Urinary bladder (tissue), 4 donors: ENCODE data around the gene TIGD1. TPM values are rescaled to one million over a fixed set of nuclear protein-coding genes. Genes with fewer than 3 reads are reported as not detected.
"Not testable (repeated sequence)": the region's sequence is repeated elsewhere in the genome, so short reads cannot be mapped to it uniquely, and the experiment has no call there.

ENCODE experiments used
- DNase-seq: peaks from one replicate; pipeline ENCODE4 v3.0.0-alpha.2; 2015; ENCODE audit errors: extremely low spot score
- H3K27ac ChIP-seq: one replicate; pipeline ENCODE4 v1.5.1; 2013; ENCODE audit warnings: low read depth, mild to moderate bottlenecking, moderate library complexity
- H3K36me3 ChIP-seq: one replicate; pipeline ENCODE4 v1.6.1; 2013; ENCODE audit warnings: mild to moderate bottlenecking, moderate library complexity; ENCODE audit not compliant: insufficient read depth
- H3K4me1 ChIP-seq: one replicate; pipeline ENCODE4 v1.6.1; 2013; ENCODE audit warnings: mild to moderate bottlenecking, moderate library complexity; ENCODE audit not compliant: insufficient read depth
- H3K4me3 ChIP-seq: one replicate; pipeline ENCODE4 v1.5.1; 2013; ENCODE audit warnings: low read depth, low read length
- WGBS: extraction: QIAGEN DNeasy Blood & Tissue Kit; methylation state at CpG from one replicate; pipeline ENCODE4 v1.1.7; 2013; 5-methylcytosine and 5-hydroxymethylcytosine counted together
- polyA plus RNA-seq: library from polyadenylated mRNA; stranded (reverse); fragments of 200-250 nt; gene quantifications from one replicate; pipeline ENCODE4 v1.2.3, GENCODE V29; 2013
- total RNA-seq: library from RNA; depleted of rRNA; stranded (reverse); fragments of >200 nt; gene quantifications from one replicate; pipeline ENCODE4 v1.2.3, GENCODE V29; 2014
- donor health status: healthy with polysubstance abuse.
- donor health status: healthy.

The TIGD1 gene
- total and polyA plus RNA-seq, 2 donors: 4.5 to 4.9 TPM

DNA sequence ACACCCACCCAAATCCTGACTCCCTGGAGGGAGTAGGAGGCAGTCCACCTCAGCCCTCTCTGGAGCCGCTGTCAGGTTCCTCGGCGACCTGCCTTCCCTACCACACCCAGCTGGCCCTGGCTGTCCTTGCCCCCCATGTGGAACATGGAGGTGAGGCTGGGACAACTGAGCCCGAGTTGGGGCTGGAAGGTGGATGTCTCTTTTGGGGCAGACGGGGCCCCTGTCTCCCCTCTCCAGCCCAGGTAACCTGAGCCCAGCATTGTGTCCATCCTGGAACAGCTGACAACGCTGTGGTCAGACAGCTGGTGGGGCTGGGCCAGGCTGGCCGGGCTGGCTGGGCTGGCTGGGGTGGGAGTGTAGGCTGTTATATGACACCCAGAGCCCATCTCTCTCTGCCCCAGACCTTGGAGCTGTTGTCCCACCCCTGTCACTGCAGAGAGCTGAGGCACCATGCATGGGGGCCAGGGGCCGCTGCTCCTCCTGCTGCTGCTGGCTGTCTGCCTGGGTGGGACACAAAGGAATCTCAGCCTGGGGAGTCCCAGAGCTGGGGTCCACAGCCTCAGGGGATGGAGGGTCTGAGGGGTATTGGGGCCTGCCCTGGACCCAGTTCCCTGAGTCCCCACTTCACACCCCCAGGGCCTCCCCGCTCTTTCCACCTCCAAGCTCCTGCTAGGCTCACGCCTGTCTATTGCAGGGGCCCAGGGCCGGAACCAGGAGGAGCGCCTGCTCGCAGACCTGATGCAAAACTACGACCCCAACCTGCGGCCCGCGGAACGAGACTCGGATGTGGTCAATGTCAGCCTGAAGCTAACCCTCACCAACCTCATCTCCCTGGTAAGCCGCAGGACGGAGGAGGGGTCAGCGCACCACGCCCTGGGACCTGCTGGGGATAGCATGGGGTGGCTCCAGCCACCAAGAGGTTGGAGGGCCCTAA lies 10.8 kb downstream of the TIGD1 start, which contains the start of gene CHRNG:
CHRNG (plus strand) TSS at position 395 of the 934 bp plus-strand sequence; CDS start at position 451, 56 bp downstream.
- no peak within 1 kb of the TSS for H3K27ac ChIP-seq
- no peaks in the 10 kb centered on the region for H3K4me1 ChIP-seq
- 45% methylated on average over 23 of the region's 23 CpGs for WGBS
- no peaks in the 10 kb centered on the region for H3K36me3 ChIP-seq
- no peak for DNase-seq
- H3K4me3 ChIP-seq: no peak within 1 kb of the TSS

DNA sequence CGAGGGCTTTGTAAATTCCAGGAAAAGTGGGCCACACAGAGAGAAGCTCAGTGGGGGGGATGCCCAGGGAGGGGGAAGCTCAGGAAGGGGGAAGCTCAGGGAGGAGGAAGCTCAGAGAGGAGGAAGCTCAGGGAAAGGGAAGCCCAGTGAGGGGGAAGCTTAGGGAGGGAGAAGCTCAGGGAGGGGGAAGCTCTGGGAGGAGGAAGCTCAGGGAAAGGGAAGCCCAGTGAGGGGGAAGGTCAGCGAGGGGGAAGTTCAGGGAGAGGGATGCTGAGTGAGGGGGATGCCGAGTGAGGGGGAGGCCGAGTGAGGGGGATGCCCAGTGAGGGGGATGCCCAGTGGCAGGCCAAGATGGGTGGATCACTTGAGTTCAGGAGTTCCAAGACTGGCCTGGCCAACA lies 11.7 kb downstream of the TIGD1 start:
- WGBS: 26% methylated on average over 4 of the region's 4 CpGs
- Histone ChIP-seq H3K4me3 (no peak overlapping the region), H3K36me3 (no peaks in the 10 kb centered on the region), H3K4me1 (no peaks in the 10 kb centered on the region), H3K27ac (no peak overlapping the region)
- DNase-seq: no peak

DNA sequence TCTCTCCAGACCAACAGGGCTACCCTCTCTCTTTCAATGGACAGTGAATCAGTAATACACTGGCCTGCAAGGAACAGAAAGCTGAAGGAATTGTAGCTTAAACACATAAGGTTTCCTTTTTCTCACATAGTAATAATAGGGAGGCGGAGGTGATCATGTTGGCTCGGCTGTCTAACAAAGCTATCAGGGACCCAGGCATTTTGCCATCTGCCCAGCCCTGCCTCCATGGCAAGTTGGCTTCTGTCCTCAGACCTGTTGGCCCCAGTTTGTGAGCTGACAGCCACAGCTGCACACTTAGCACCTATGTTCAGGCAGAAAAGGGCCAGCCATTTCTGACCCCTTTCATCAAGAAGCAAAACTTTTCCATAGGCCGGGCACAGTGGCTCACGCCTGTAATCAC lies 12.9 kb downstream of the TIGD1 start:
- Histone ChIP-seq H3K36me3 (no peaks in the 10 kb centered on the region), H3K27ac (no peak overlapping the region), H3K4me3 (no peak overlapping the region), H3K4me1 (no peaks in the 10 kb centered on the region)
- no peak for DNase-seq
- 87% methylated on average over 4 of the region's 4 CpGs for WGBS

DNA sequence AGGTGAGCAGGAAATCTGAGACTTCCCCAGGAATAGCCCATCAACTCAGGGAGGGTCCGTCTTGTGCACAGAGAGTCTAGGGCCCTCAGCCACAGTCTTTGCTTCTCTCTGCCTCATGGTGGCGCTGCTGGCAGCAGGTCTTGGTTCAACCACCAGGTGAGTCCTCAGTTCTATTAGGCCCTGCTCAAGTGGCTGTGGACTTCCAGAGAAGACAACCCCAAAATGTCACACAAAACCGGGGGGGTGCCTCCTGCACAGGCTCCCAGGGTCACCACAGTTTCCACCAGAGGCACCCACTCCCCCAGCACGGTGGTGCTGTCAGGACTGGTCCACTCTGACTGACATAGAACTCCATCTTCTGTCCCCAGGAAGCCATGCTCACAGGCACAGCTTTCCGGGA lies 13.3 kb downstream of the TIGD1 start:
- WGBS: 67% methylated on average over 5 of the region's 5 CpGs

DNA sequence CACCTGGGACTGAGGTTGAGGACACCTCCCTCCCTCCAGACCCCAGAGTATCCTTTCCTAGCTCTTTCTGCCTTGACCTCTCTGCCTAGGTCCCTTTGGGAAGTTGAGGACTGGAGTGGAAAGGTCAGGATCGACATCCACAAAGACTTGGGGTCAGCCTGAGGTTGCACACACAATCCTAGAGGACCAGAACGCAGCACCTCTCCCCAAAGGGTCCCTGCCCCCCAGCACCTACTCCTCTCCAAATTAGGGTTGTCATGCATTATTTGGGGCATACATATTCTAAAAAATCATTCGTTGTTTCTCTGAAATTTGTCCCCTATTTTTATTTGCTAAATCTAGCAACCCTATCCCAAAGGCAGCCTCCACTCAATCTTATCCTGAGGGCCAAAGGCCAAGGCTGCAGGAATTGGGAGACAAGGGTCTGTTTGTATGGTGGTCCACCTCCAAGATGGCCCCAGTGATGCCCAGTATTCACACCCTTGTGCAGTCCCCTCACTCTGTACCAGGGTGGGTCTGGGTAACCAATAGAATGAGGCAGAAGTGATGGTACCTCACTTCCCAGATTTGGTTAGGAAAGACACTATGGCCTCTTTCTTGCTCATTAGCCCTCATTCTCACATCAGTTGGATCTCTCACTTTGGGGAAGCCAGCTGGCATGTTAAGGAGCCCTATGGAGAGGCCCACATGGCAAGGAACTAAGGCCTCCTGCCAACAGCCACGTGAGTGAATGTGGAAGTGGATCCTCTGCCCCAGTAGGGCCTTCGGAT lies 14.4 kb downstream of the TIGD1 start:
- Histone ChIP-seq H3K4me1 (no peaks in the 10 kb centered on the region), H3K36me3 (no peaks in the 10 kb centered on the region), H3K4me3 (no peak overlapping the region), H3K27ac (no peak overlapping the region)
- DNase-seq: no peak
- 90% methylated on average over 5 of the region's 5 CpGs for WGBS

More for the DNA sequence above, 13.3 kb downstream of the TIGD1 start:
- no peak for DNase-seq
- no peak overlapping the region for H3K4me3 ChIP-seq
- no peaks in the 10 kb centered on the region for H3K4me1 ChIP-seq
- H3K36me3 ChIP-seq: no peaks in the 10 kb centered on the region
- no peak overlapping the region for H3K27ac ChIP-seq

DNA sequence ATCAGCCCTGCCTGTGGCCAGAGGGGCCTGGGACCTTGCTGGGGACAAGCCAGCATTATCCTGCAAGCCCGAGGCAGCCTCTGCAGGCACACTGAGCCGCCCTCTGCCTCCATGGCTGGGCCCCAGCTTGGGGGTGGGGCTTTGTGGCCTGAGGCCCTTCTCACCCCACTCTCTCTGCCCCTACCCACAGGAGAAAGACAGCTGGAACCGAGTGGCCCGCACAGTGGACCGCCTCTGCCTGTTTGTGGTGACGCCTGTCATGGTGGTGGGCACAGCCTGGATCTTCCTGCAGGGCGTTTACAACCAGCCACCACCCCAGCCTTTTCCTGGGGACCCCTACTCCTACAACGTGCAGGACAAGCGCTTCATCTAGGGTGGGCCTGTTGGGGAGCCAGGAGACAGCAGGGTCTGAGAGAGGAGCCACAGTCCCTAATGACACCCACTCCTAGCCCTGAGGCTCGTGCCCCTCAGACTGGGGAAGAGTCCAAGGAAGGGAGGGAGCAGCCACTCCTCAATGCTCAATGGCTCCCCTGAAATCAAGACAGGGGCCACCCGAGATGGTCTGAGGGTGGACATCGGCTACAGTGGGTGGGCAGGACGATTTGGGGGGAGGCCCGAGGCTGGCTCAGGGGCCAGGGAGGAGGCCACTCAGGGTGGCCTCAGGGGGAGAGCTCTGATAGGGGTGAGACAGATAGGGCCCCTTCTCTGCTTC lies 15.3 kb downstream of the TIGD1 start:
- DNase-seq: no peak
- H3K4me1 ChIP-seq: no peaks in the 10 kb centered on the region
- H3K4me3 ChIP-seq: no peak overlapping the region
- H3K36me3 ChIP-seq: no peaks in the 10 kb centered on the region
- WGBS: 73% methylated on average over 14 of the region's 14 CpGs
- H3K27ac ChIP-seq: no peak overlapping the region

DNA sequence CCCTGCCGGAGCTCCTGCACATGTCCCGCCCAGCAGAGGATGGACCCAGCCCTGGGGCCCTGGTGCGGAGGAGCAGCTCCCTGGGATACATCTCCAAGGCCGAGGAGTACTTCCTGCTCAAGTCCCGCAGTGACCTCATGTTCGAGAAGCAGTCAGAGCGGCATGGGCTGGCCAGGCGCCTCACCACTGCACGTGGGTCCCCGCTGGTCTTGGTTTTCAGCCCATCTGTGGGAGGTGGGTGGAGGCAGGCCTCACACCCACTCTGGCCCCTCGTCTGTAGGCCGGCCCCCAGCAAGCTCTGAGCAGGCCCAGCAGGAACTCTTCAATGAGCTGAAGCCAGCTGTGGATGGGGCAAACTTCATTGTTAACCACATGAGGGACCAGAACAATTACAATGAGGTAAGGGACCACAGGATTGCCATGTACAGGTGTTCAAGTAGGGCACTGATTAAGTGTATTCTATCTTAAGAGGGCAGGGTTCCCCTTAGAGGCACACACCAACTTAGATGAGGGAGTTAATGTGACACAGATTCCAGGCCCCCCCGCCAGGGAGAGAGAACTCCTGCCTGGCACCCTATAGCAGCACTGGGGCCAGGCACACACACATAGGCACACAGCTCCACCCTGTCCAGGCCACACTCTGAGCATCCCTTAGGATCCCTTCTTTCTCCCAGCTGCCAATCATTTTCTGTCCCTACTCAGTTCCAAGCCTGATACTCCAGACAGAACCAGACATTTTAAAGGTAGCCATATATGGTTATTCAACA lies 16.2 kb downstream of the TIGD1 start:
- no peak overlapping the region for H3K4me3 ChIP-seq
- H3K4me1 ChIP-seq: no peaks in the 10 kb centered on the region
- H3K27ac ChIP-seq: no peak overlapping the region
- 71% methylated on average over 13 of the region's 13 CpGs for WGBS
- H3K36me3 ChIP-seq: no peaks in the 10 kb centered on the region
- no peak for DNase-seq

DNA sequence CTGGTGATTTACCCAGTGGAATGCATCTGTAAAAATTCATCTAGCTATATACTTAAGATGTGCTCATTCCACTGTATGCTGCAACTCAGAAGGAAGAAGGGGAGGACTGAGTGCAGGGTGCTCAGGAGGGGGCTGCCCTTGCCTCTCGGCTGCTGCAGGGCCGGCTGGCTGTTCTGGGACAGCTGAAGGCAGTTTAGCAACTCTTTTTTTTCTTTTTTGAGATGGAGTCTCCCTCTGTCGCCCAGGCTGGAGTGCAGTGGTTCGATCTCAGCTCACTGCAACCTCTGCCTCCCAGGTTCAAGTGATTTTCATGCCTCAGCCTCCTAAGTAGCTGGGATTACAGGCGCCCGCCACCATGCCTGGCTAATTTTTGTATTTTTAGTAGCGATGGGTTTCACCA lies 17.5 kb downstream of the TIGD1 start:
- 78% methylated on average over 7 of the region's 7 CpGs for WGBS
- not testable (repeated sequence) for H3K27ac ChIP-seq, DNase-seq, H3K4me3 ChIP-seq, H3K4me1 ChIP-seq, H3K36me3 ChIP-seq

DNA sequence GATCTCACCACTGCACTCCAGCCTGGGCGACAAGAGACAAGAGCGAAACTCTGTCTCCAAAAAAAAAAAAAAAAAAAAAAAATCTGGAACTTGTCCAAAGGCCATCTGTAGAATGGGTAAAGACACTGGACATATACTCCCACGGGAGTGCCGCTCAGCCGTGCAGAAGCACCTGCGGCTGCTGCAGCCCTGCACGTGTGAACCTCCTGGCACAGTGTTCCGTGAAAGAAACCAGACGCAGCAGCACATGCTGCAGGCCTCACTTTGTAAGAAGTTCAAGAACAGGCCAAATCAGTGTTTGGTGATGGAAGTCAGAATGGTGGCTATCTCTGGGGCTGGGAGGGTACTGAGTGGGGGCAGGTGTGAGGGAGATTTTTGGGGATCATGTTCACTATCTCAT lies 17.9 kb downstream of the TIGD1 start:
- Histone ChIP-seq H3K4me3 (no peak overlapping the region), H3K4me1 (no peaks in the 10 kb centered on the region), H3K27ac (no peak overlapping the region), H3K36me3 (no peaks in the 10 kb centered on the region)
- no peak for DNase-seq
- 45% methylated on average over 9 of the region's 9 CpGs for WGBS

DNA sequence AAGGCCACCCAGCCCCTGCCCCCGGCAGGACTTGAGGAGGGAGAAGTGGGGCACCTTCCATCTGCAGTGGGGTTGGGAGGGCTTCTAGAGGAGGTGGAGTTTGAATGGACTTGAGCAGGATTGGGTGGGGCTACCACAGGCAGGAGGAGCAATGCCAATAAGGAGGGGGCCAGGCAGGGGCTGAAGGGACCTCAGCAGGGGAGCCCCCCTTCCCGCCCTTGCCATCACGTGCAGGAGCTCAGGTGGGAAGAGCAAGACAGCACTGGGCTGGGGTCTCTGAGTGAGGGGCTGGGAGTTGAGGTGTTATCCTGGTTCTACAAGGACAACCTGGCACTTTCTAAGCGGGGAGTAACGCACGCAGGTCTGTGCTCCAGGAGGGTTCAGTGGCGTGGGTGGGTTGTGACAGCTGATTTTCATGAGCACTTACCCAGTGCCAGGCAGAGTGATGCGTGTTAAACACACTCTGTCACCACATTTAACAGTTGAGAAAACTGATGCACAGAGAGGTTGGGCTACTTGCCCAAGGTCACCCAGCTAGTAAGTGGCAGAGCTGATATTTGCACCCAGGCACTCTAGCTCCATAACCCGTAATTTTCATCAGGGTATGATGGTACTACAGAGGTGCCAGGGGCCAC lies 19.6 kb downstream of the TIGD1 start:
- WGBS: 78% methylated on average over 9 of the region's 9 CpGs
- Histone ChIP-seq H3K4me1 (no peaks in the 10 kb centered on the region), H3K4me3 (no peak overlapping the region), H3K27ac (no peak overlapping the region), H3K36me3 (no peaks in the 10 kb centered on the region)
- DNase-seq: no peak

DNA sequence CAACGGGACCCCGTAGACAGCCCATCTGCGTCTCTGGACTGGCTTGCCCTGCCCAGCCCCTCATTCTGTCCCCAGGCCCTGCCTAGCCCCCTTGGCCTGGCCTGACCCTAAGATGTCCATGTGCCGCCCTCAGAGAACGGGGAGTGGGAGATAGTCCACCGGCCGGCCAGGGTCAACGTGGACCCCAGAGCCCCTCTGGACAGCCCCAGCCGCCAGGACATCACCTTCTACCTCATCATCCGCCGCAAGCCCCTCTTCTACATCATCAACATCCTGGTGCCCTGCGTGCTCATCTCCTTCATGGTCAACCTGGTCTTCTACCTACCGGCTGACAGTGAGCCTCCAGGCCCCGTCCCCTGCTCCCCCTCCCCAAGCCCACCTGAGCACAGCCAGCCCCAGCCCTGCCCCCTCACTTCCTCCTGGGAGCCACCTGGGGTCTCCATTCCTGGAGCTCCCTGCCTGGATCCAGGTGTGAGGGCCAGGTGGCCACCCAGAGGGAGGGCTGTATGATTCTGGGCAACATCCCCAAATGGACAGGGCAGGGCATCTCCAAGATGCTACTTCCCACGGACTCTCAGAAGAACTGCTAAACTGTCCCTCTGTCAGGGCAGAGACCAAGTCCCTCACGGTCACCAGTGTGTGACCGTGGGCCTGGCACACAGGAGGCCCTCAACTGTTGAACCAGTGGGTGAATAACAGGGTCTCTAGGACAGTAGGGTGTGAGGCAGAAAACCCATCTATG lies 20.4 kb downstream of the TIGD1 start:
- Histone ChIP-seq H3K4me3 (no peak overlapping the region), H3K36me3 (no peaks in the 10 kb centered on the region), H3K4me1 (no peaks in the 10 kb centered on the region), H3K27ac (no peak overlapping the region)
- DNase-seq: no peak
- 88% methylated on average over 17 of the region's 17 CpGs for WGBS
